ENCODE data around the gene OR4S1.
"Not testable (repeated sequence)": the region's sequence is repeated elsewhere in the genome, so short reads cannot be mapped to it uniquely, and the experiment has no call there.

OR4S1 gene

GRCh38 chr11:48305923-48306322, at the start of gene OR4S1:
Gene OR4S1, plus strand, starts transcription at chr11:48306223. Its CDS starts 0 bp downstream, at chr11:48306223.
- H3K4me3 ChIP-seq (ENCODE audit: low read length), result no peak within 1 kb of the TSS
- no peak for DNase-seq (ENCODE audit: low read depth)
- no peak for TF ChIP-seq CTCF (conservative IDR thresholded peaks at IDR 0.05; ENCODE audit: low read depth, low read length)

- H3K4me3 ChIP-seq (ENCODE audit: low read length), result no peak overlapping the region
- no peak for TF ChIP-seq CTCF (conservative IDR thresholded peaks at IDR 0.05; ENCODE audit: low read depth, low read length)
- no peak for DNase-seq (ENCODE audit: low read depth)
These were observed 44.4 kb upstream of the OR4S1 start for GRCh38 chr11:48261600-48261999.

GRCh38 chr11:48263423-48263911, 42.6 kb upstream of the OR4S1 start, which contains the start of gene OR4X1:
Gene OR4X1, plus strand, starts transcription at chr11:48263861. Its CDS starts 0 bp downstream, at chr11:48263861.
- no peak for DNase-seq (ENCODE audit: low read depth)
- no peak for TF ChIP-seq CTCF (conservative IDR thresholded peaks at IDR 0.05; ENCODE audit: low read depth, low read length)
- H3K4me3 ChIP-seq (ENCODE audit: low read length), result no peak within 1 kb of the TSS

GRCh38 chr11:48270621-48271020, 35.4 kb upstream of the OR4S1 start:
- DNase-seq (ENCODE audit: low read depth), result no peak
- no peak for TF ChIP-seq CTCF (conservative IDR thresholded peaks at IDR 0.05; ENCODE audit: low read depth, low read length)
- no peak overlapping the region for H3K4me3 ChIP-seq (ENCODE audit: low read length)

- H3K4me3 ChIP-seq (ENCODE audit: low read length), result no peak overlapping the region
- DNase-seq (ENCODE audit: low read depth), result no peak
- no peak for TF ChIP-seq CTCF (conservative IDR thresholded peaks at IDR 0.05; ENCODE audit: low read depth, low read length)
These were observed 33.4 kb upstream of the OR4S1 start for GRCh38 chr11:48272606-48273005.

- H3K4me3 ChIP-seq (ENCODE audit: low read length), result no peak overlapping the region
- DNase-seq (ENCODE audit: low read depth), result no peak
- TF ChIP-seq CTCF (conservative IDR thresholded peaks at IDR 0.05; ENCODE audit: low read depth, low read length), result peak; percentile 62
These were observed 1.9 kb downstream of the OR4S1 start for GRCh38 chr11:48307760-48308386.

- not testable (repeated sequence) for DNase-seq (ENCODE audit: low read depth); H3K4me3 ChIP-seq (ENCODE audit: low read length)
These were observed 7.6 kb downstream of the OR4S1 start for GRCh38 chr11:48313590-48313989.

- not testable (repeated sequence) for DNase-seq (ENCODE audit: low read depth)
These were observed 13.8 kb downstream of the OR4S1 start for GRCh38 chr11:48319813-48320212.

GRCh38 chr11:48324620-48325019, 18.6 kb downstream of the OR4S1 start, which contains the start of gene OR4C3:
Gene OR4C3, plus strand, starts transcription at chr11:48324920. Its CDS starts 102 bp downstream, at chr11:48325022.
- not testable (repeated sequence) for H3K4me3 ChIP-seq (ENCODE audit: low read length); DNase-seq (ENCODE audit: low read depth)

More at GRCh38 chr11:48319813-48320212, 13.8 kb downstream of the OR4S1 start:
- H3K4me3 ChIP-seq (ENCODE audit: low read length), result not testable (repeated sequence)
